ENCODE data around the gene GCGR.

Gene GCGR

DNA sequence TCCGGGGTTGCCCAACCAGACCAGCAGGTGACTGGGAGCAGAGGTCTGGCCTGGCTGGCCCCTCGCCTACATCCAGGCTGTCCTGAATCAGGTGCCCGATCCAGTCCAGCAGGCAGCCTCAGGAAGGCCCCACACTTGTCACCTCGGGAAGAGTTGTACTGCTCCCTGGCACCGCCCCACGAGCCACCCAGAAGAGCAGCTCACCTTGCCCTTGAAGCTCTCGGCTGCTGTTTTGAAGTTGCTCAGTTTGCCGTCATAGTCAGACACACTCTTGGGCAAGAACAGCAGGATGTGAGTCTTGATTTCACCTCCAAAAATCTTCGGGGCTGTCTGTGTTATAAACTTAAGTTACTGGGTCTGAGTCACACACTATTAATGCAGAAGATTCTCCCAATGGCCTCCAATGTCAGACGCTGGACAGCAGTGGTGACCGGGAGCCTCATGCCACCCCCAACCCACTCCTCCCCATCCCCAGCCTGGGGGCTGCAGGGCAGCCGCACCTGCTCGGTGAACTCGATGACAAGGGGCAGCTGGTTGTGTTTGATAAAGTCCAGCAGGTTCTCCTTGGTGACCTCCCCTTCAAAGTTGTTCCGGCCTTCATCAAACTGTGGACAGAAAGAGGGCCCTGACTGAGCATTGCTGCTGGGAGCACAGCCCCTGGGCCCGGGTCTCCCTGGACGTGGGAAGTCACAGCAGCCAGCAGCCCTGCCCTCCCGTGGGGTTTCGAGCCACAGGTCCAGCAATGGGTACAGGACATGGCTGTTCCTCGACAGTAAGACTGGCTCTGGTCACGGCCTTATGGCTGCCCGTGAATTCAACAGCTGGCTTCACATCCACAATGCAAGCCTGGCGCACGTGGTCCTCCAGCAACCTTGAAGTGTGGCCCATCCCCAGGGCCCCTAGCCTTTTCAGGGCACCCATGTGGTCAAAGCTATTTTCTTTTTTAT, 43.1 kb downstream of the GCGR start:
- no peak for DNase-seq (ENCODE audit: low read depth, low spot score)

DNA sequence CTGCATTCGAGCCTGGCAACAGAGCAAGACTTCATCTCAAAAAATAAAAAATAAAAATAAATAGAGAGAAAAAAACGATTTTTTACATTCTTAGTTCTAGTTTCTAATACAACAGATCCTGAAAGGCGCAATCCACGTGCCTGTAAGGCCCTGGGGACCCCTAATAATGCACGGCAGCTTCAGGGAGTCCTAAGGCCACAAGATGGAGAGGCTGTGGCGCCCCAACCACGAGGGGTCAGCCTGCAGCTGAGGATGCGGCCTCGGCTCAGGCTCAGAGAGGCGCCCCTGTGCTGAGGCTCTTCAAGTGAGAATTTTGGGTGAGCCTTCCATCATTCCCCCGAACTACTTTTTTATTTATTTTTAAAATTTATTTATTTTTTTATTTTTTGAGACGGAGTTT, 45.5 kb downstream of the GCGR start:
- DNase-seq (ENCODE audit: low read depth, low spot score): no peak

DNA sequence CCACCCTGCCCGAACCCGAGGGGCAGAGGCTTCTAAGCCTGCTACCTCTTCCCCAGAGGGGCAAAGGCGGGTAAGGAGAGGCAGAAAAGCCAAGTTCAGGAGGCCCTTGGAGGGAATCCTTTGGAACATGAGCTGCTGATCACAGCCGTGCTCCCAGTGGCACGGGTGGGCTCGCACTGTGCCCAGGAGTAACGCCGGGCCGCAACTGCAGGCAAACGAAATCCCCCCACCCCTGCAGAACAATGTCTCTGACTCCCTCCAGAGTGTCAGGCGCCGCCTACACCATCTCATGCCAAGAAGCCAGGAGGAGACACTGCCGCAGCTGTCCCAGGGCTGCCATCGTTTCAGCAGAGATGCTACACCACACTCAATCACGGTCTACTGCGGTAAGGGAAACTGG, 47.5 kb downstream of the GCGR start:
- DNase-seq (ENCODE audit: low read depth, low spot score): no peak

DNA sequence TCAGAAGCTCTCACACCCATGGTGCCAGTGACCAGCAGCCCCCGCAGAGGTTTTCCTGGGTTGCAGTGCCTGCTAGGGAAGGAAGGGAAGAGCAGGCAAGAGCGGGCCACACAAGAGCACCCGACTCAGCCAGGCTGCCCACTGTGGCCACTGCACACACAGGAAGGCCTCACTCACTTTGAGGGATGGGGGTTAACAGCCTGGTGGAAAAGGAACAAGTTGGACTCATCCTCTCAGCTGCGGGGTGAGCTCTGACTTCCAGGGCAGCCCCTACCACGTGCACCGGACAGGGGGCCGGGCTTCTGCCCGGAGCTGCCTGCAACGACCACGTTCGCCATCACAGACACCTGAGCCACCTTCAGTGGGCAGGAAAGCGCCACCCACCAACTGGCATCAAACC, 48.3 kb downstream of the GCGR start:
- DNase-seq (ENCODE audit: low read depth, low spot score): no peak

DNA sequence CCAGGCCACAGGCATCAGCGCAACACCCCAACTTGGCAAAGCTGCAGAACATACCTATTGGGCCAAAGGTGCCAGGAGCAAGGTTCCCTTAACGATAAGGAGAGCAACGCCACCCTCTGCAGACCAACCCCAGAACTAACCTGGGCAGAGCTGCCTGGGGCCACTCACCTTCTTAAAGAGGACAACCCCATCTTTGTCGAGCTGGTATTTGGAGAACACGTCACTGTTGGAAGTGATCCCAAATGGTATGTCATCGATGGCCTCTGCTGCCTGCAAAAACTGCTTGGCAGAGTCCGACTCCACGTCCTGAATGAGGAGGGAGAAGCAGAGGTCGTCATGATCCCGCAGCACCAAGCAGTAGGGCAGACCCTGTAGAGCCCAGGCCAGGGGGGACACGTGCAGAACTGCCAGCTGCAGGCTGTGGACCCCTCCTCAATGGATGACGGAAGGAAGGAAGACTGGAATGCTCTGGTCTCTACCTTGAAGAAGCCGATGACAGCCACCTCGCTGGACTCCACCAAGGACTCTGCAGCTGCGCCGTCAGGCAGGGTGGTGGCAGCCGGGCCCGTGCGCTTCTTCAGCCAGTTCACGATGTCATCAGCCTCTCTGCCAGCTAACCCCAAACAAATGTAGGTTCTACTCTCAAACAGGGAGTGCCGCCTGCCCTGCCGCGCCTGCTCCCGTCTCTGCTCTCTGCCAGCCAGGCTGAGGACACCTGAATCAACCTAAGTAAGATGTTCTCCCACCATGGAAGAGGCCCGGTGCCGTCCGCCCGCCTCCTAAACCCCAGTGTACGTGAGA, 51.2 kb downstream of the GCGR start:
- no peak for DNase-seq (ENCODE audit: low read depth, low spot score)

DNA sequence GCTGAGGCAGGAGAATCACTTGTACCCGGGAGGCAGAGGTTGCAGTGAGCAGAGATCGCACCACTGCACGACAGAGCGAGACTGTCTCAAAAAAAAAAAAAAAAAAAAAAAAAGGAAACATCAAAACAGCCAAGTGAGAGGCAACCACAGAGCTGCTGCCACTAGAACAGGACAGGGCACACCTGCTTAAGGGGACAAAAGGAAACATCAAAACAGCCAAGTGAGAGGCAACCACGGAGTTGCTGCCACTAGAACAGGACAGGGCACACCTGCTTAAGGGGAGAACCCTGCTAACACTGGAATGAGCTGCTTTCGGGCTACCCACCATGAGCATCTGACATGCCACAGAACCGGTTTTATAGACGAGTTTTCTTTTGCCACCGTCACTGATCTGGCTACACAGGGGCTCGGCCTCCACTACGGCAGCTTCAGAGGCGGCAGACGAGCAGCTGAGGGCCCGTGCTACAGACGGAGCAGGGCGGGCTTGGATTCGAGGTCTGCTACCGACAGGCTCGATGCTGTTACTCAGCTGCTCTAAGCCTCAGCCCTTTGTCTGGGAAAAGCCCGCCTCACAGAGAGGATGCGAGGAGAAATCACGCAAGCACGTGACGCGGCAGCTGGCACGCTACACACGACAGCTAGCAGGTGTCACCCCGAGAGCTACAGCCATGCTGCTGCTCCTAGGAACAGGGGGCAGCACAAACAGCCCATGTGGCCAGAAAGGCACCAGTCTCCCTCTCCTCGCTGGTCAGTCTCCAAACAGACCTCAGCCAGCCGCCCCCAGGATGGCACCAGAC, 54.4 kb downstream of the GCGR start:
- DNase-seq (ENCODE audit: low read depth, low spot score): no peak

DNA sequence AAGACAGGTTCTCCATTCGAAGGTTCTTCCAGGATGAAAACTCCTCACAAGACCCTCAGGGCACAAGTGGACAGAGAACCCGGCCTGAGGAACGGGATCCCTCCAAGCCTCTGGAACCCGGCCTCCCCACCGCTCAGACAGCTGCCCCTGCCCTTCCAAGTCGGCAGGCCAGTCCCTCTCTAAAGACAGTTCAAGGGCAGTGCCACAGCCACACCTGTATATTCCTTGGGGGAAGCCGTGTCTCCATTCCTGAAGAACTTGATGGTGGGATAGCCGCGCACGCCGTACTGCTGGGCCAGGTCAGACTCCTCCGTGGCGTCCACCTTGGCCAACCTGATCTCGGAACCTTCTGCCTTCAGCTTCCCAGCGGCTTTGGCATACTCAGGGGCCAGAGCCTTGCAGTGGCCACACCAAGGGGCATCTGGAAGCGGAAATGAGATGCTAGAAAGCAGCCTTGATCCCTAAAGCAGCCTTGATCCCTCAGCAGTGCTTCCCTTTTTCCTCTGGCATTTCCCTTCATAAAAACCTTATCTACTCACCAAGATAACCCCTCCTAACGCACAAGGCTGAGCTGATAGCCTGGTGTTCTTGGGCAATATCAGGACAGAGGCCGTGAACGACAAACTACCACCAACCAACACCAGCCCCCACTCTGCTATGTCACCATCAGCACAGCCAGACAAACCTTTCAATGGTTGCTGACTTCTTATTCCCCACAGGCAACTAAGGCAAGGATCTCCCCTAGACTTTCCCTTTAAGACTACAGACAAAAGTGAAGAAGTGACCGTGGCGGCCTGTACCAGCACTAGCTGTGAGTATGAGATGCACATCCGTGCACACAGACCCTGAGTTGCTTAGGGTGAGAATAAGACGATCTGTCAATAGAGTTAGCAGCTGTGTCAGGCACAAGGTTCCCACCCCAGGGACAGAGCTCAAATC, 55.3 kb downstream of the GCGR start:
- DNase-seq (ENCODE audit: low read depth, low spot score): no peak

DNA sequence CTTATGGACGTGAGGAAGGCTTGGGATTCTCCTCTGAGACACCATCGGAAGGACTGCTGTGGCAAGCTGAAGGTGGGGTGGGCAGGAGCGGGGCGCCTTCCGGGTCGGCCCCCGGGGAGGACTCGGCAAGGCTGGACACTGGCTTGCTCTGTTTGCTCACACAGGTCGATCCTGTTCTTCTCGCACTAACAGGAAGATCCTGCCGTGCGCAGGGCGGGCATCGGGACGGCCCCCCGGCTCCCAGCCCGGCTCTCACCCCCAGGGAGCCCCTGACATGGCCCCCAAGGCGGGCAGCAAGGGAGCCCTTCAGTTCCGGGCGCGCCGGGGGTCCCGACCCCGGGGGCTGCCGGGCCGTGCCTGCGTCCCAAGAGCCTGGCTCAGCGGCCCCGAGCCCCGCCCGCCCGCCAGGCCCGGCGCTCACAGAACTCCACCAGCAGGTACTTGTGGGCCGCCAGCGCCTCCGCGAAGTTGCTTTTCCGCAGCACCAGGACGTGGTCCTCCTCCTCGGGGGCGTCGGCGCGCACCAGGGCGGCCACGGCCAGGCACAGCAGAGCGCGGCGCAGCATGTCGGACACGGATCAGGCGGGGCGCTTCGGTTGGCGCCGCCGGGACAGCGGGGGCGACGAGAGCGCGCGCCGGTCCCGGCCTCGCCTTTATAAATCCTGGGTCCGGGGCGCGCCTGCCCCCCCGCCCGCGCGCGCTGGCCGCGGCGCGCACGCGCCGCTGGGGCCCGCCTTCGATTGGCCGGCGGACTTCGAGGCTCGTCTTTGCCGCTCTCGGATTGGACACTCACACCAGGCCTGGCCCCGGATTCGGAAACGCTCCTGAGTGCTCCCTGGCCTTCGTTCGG, 56.2 kb downstream of the GCGR start, which contains the start of gene P4HB:
Gene P4HB (minus strand): TSS at position 630 of the 850 bp plus-strand sequence. CDS start 64 bp downstream, at position 566.
- DNase-seq (ENCODE audit: low read depth, low spot score): no peak

DNA sequence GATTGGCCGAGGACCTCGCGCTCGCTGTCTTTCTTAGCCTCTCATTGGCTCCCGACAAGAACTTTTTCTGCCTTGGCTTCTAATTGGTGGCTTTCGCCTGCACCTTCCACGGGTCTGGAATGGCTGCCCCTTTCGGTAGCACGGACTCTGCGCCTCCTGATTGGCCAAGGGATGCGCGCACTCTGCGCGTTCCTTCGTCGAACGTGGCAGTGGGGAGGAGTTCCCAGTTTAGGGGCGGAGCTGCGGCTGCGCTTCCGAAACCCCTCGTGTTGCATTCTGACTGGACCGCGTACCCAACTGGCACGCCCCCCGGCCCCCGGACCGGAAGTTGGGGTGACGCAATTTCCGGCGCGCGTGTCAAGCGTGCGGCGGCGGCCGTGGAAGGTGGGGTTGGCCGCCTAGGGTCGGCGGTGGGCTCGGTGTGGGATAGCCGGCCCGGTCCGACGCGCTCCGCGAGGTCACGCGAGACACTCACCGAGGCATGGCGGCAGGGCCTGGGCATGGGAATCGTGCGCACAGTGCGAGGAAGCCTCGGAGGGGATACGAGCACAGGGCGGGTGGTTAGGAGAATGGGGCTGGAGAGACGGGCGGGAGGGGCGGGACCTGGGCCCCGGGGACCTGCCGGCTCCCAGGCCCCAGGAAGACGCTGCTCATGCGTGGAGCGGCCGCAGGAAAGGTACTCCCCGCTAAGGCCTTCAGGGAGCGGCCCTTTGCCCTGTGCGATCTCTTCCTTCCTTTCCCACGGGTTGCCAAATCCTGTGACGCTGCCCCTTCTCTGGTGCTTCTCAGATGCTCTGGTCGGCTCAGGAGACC, 57.0 kb downstream of the GCGR start:
- peak; percentile 100 for DNase-seq (ENCODE audit: low read depth, low spot score)

DNA sequence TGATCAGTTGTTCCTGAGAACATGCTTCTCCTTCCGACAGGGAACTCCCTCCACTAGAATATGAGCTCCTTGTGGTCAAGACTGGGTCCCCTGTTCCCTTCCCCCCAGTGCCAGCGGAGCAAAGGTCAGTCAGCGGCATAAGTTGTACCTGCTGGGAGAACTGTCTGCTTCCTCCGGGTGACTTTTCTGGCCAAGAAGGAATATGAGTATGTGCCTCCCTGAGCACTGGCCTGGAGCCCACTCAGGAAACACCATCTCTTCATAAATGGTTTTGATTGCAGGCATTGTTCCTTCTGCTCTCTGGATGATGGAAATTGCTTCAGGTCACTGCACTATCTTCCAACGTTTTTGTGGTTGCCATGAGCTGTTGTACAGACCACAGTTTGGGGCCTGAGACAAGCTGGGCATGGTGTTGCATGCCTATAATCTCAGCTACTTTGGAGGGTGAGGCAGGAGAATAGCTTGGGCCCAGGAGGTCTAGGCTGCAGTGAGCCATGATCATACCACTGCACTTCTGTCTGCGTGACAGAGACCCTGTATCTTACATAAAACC, 59.2 kb downstream of the GCGR start:
- DNase-seq (ENCODE audit: low read depth, low spot score): no peak

All from ELF-1 (cell line).